ENCODE measurements around the gene MPI.

The MPI gene

GRCh38 chr15:74950078-74950908 is 60.5 kb downstream of the MPI start:
- peaks cover 3% of the 10 kb centered on the region for H3K27me3 ChIP-seq (ENCODE audit: insufficient read depth, insufficient read length)
- no peaks in the 10 kb centered on the region for H3K9me3 ChIP-seq (ENCODE audit: insufficient read depth, low read length)
- TF ChIP-seq SUZ12 (IDR thresholded peaks at IDR 0.05; ENCODE audit: extremely low read depth, insufficient read depth, insufficient read length), result no peak
- no peak for TF ChIP-seq ZNF274 (IDR thresholded peaks at IDR 0.05; ENCODE audit: low read depth, low read length)
- TF ChIP-seq YY1 (IDR thresholded peaks at IDR 0.05; ENCODE audit: insufficient read depth, insufficient read length), result no peak
- H3K4me1 ChIP-seq (ENCODE audit: insufficient read depth, insufficient read length), result peaks cover 18% of the 10 kb centered on the region
- DNase-seq (ENCODE audit: low read depth, low spot score), result peak; percentile 84
- no peak overlapping the region for H3K9ac ChIP-seq (ENCODE audit: insufficient read length, low read depth)
- no peaks in the 10 kb centered on the region for H3K36me3 ChIP-seq (ENCODE audit: insufficient read depth, insufficient read length, low read length)
- no peak overlapping the region for H3K4me3 ChIP-seq (ENCODE audit: insufficient read length, low read depth)

GRCh38 chr15:74951006-74951405 is 61.2 kb downstream of the MPI start:
- Histone ChIP-seq H3K4me1 (ENCODE audit: insufficient read depth, insufficient read length) (peaks cover 18% of the 10 kb centered on the region), H3K4me3 (ENCODE audit: insufficient read length, low read depth) (no peak overlapping the region), H3K9me3 (ENCODE audit: insufficient read depth, low read length) (no peaks in the 10 kb centered on the region), H3K9ac (ENCODE audit: insufficient read length, low read depth) (no peak overlapping the region), H3K27me3 (ENCODE audit: insufficient read depth, insufficient read length) (peaks cover 8% of the 10 kb centered on the region), H3K36me3 (ENCODE audit: insufficient read depth, insufficient read length, low read length) (no peaks in the 10 kb centered on the region)
- TF ChIP-seq YY1 (IDR thresholded peaks at IDR 0.05; ENCODE audit: insufficient read depth, insufficient read length) (no peak), SUZ12 (IDR thresholded peaks at IDR 0.05; ENCODE audit: extremely low read depth, insufficient read depth, insufficient read length) (no peak), ZNF274 (IDR thresholded peaks at IDR 0.05; ENCODE audit: low read depth, low read length) (no peak)
- DNase-seq (ENCODE audit: low read depth, low spot score), result no peak
